MM.1S (cell line): ENCODE measurements around the gene REC114.

Source experiments
- DNase-seq: peaks from one replicate; pipeline ENCODE4 v3.0.0-alpha.2; 2015
- H2AFZ ChIP-seq: fragments of 300-600 bp; sonication (generic); 2 replicates; pipeline ENCODE4 v1.6.0; 2016; ENCODE audit warnings: antibody characterized with exemption, low read length
- H3F3A ChIP-seq: fragments of 300-600 bp; sonication (generic); 2 replicates; pipeline ENCODE4 v1.6.1; 2016; ENCODE audit warnings: mild to moderate bottlenecking, antibody characterized with exemption, low read length, moderate library complexity, mixed read lengths; ENCODE audit not compliant: insufficient read depth
- H3K27ac ChIP-seq: fragments of 300-600 bp; sonication (generic); 2 replicates; pipeline ENCODE4 v1.5.1; 2016; ENCODE audit warnings: mild to moderate bottlenecking, low read length
- H3K27me3 ChIP-seq: fragments of 300-600 bp; sonication (generic); replicated peaks from 2 replicates; pipeline ENCODE4 v1.6.0; 2016; ENCODE audit warnings: low read length; ENCODE audit not compliant: insufficient read depth
- H3K36me3 ChIP-seq: fragments of 300-600 bp; sonication (generic); replicated peaks from 2 replicates; pipeline ENCODE4 v1.6.1; 2016; ENCODE audit warnings: mild to moderate bottlenecking, low read length, mixed read lengths; ENCODE audit not compliant: insufficient read depth
- H3K4me1 ChIP-seq: fragments of 300-600 bp; sonication (generic); 2 replicates; pipeline ENCODE4 v1.6.1; 2016; ENCODE audit warnings: low read length, mixed read lengths
- H3K4me2 ChIP-seq: fragments of 300-600 bp; sonication (generic); 2 replicates; pipeline ENCODE4 v1.6.0; 2016; ENCODE audit warnings: low read depth, low read length
- H3K4me3 ChIP-seq: fragments of 300-600 bp; sonication (generic); 2 replicates; pipeline ENCODE4 v1.5.1; 2016; ENCODE audit warnings: low read length, mixed read lengths
- H3K79me2 ChIP-seq: fragments of 300-600 bp; sonication (generic); 2 replicates; pipeline ENCODE4 v1.6.1; 2016; ENCODE audit warnings: mixed run types, low read length, mixed read lengths
- H3K9ac ChIP-seq: fragments of 300-600 bp; sonication (generic); 2 replicates; pipeline ENCODE4 v1.6.1; 2016; ENCODE audit warnings: low read length, mixed read lengths
- H3K9me2 ChIP-seq: fragments of 300-600 bp; sonication (generic); replicated peaks from 2 replicates; pipeline ENCODE4 v1.6.1; 2016; ENCODE audit warnings: mild to moderate bottlenecking, low read length, mixed read lengths; ENCODE audit not compliant: insufficient read depth
- H3K9me3 ChIP-seq: fragments of 300-600 bp; sonication (generic); replicated peaks from 2 replicates; pipeline ENCODE4 v1.6.1; 2016; ENCODE audit warnings: mild to moderate bottlenecking, low read length, mixed read lengths; ENCODE audit not compliant: insufficient read depth
- H4K20me1 ChIP-seq: fragments of 300-600 bp; sonication (generic); 2 replicates; pipeline ENCODE4 v1.6.1; 2016; ENCODE audit warnings: mild to moderate bottlenecking, low read length, moderate library complexity, mixed read lengths; ENCODE audit not compliant: insufficient read depth
- CTCF ChIP-seq: fragments of 300-600 bp; sonication (generic); IDR thresholded peaks from 2 replicates; pipeline ENCODE4 v1.5.1; 2016; ENCODE audit warnings: antibody characterized with exemption, low read length, mixed read lengths
- EZH2 ChIP-seq: fragments of 300-600 bp; sonication (generic); optimal IDR thresholded peaks from 2 replicates; pipeline ENCODE3; 2017; ENCODE audit warnings: low read depth, mild to moderate bottlenecking, antibody characterized with exemption, low read length, mixed read lengths
- EZH2phosphoT487 ChIP-seq: fragments of 300-600 bp; sonication (generic); IDR thresholded peaks from 2 replicates; pipeline ENCODE4 v1.6.1; 2018; ENCODE audit warnings: antibody characterized with exemption, low read length

Gene REC114

GRCh38 chr15:73437543-73438109, 5.3 kb upstream of the REC114 start:
- Histone ChIP-seq H3K9me3 (no peaks in the 10 kb centered on the region), H3K9me2 (no peaks in the 10 kb centered on the region), H3K36me3 (no peaks in the 10 kb centered on the region), H3K4me1 (no peaks in the 10 kb centered on the region), H3K9ac (no peak overlapping the region), H3K4me2 (no peak overlapping the region), H3K27ac (no peak overlapping the region), H2AFZ (no peak overlapping the region), H3K27me3 (no peaks in the 10 kb centered on the region), H3K4me3 (no peak overlapping the region), H3F3A (no peaks in the 10 kb centered on the region), H3K79me2 (no peaks in the 10 kb centered on the region), H4K20me1 (no peaks in the 10 kb centered on the region)
- TF ChIP-seq EZH2 (no peak), CTCF (no peak), EZH2phosphoT487 (no peak)
- no peak for DNase-seq

- Histone ChIP-seq H4K20me1 (no peaks in the 10 kb centered on the region), H3K9ac (no peak overlapping the region), H3K9me2 (no peaks in the 10 kb centered on the region), H3K79me2 (no peaks in the 10 kb centered on the region), H3K4me1 (no peaks in the 10 kb centered on the region), H3K36me3 (no peaks in the 10 kb centered on the region), H3K27me3 (no peaks in the 10 kb centered on the region), H2AFZ (no peak overlapping the region), H3K4me2 (no peak overlapping the region), H3K9me3 (no peaks in the 10 kb centered on the region), H3K4me3 (no peak overlapping the region), H3K27ac (no peak overlapping the region), H3F3A (no peaks in the 10 kb centered on the region)
- TF ChIP-seq EZH2phosphoT487 (no peak), EZH2 (no peak), CTCF (no peak)
- DNase-seq, result no peak
Observed at GRCh38 chr15:73438651-73439050, 4.3 kb upstream of the REC114 start.

GRCh38 chr15:73440571-73440970, 2.4 kb upstream of the REC114 start:
- no peaks in the 10 kb centered on the region for H3K79me2 ChIP-seq
- H3K36me3 ChIP-seq, result no peaks in the 10 kb centered on the region
- H3K9me3 ChIP-seq, result no peaks in the 10 kb centered on the region
- no peaks in the 10 kb centered on the region for H4K20me1 ChIP-seq
- DNase-seq, result no peak
- no peak overlapping the region for H3K4me2 ChIP-seq
- no peaks in the 10 kb centered on the region for H3K4me1 ChIP-seq
- TF ChIP-seq EZH2 (no peak), EZH2phosphoT487 (no peak), CTCF (no peak)
- no peaks in the 10 kb centered on the region for H3K9me2 ChIP-seq
- no peak overlapping the region for H2AFZ ChIP-seq
- H3K4me3 ChIP-seq, result no peak overlapping the region
- no peak overlapping the region for H3K9ac ChIP-seq
- H3F3A ChIP-seq, result no peaks in the 10 kb centered on the region
- no peaks in the 10 kb centered on the region for H3K27me3 ChIP-seq
- H3K27ac ChIP-seq, result no peak overlapping the region
